Right kidney (tissue), 9 donors: Measurements from ENCODE around the gene CRACDL.

Source experiments
- DNase-seq: peaks from one replicate; pipeline ENCODE4 v3.0.0-alpha.2; 2016
- long read RNA-seq, 8 donors: transcript quantifications; one replicate each; lab custom pipeline, GENCODE V29; 2026

Gene CRACDL
- long read RNA-seq, donor 1 = 0 reads
- long read RNA-seq, donor 2 = 0 reads
- long read RNA-seq, donor 3 = 0 reads
- long read RNA-seq, donor 4 = 0 reads
- long read RNA-seq, donor 5 = 0 reads
- long read RNA-seq, donor 6 = 0 reads
- long read RNA-seq, donor 7 = 0 reads
- long read RNA-seq, donor 8 = 0 reads

GRCh38 chr2:98935777-98936352, at the start of gene CRACDL:
Gene CRACDL, minus strand, starts transcription at chr2:98936225. Its CDS starts 89,425 bp downstream, at chr2:98846800.
- DNase-seq = peak; percentile 58

- DNase-seq = no peak
Observed at GRCh38 chr2:98975611-98976010, 39.6 kb upstream of the CRACDL start.

GRCh38 chr2:98972582-98973167, 36.6 kb upstream of the CRACDL start:
- DNase-seq = no peak

- DNase-seq = no peak
Observed at GRCh38 chr2:98959810-98960507, 23.9 kb upstream of the CRACDL start.

GRCh38 chr2:98952966-98953365, 16.9 kb upstream of the CRACDL start:
- no peak for DNase-seq

- no peak for DNase-seq
Observed at GRCh38 chr2:98948956-98949739, 13.1 kb upstream of the CRACDL start.

GRCh38 chr2:98947554-98947953, 11.5 kb upstream of the CRACDL start:
- no peak for DNase-seq

- DNase-seq = no peak
Observed at GRCh38 chr2:98946855-98947254, 10.8 kb upstream of the CRACDL start.

GRCh38 chr2:98944775-98945174, 8.8 kb upstream of the CRACDL start:
- no peak for DNase-seq

- DNase-seq = no peak
Observed at GRCh38 chr2:98940102-98940501, 4.1 kb upstream of the CRACDL start.

- DNase-seq = no peak
Observed at GRCh38 chr2:98937906-98938305, 1.9 kb upstream of the CRACDL start.

GRCh38 chr2:98936353-98937351, 627 bp upstream of the CRACDL start:
- DNase-seq = peak; percentile 66

GRCh38 chr2:98935111-98935770, 784 bp downstream of the CRACDL start:
- DNase-seq = no peak

- no peak for DNase-seq
Observed at GRCh38 chr2:98932778-98933343, 3.2 kb downstream of the CRACDL start.

GRCh38 chr2:98932164-98932563, 3.9 kb downstream of the CRACDL start:
- no peak for DNase-seq

GRCh38 chr2:98931596-98931995, 4.4 kb downstream of the CRACDL start:
- DNase-seq = no peak

- DNase-seq = no peak
Observed at GRCh38 chr2:98929920-98930319, 6.1 kb downstream of the CRACDL start.

- no peak for DNase-seq
Observed at GRCh38 chr2:98928242-98928641, 7.8 kb downstream of the CRACDL start.

GRCh38 chr2:98927027-98927426, 9.0 kb downstream of the CRACDL start:
- no peak for DNase-seq

- no peak for DNase-seq
Observed at GRCh38 chr2:98926601-98927000, 9.4 kb downstream of the CRACDL start.

GRCh38 chr2:98924910-98925309, 11.1 kb downstream of the CRACDL start:
- no peak for DNase-seq
